ENCODE data around the gene PRSS57.
A peak's percentile ranks its signal among the peaks of the same experiment; 100 is the strongest.
"Not testable (repeated sequence)": the region's sequence is repeated elsewhere in the genome, so short reads cannot be mapped to it uniquely, and the experiment has no call there.

PRSS57 gene

DNA sequence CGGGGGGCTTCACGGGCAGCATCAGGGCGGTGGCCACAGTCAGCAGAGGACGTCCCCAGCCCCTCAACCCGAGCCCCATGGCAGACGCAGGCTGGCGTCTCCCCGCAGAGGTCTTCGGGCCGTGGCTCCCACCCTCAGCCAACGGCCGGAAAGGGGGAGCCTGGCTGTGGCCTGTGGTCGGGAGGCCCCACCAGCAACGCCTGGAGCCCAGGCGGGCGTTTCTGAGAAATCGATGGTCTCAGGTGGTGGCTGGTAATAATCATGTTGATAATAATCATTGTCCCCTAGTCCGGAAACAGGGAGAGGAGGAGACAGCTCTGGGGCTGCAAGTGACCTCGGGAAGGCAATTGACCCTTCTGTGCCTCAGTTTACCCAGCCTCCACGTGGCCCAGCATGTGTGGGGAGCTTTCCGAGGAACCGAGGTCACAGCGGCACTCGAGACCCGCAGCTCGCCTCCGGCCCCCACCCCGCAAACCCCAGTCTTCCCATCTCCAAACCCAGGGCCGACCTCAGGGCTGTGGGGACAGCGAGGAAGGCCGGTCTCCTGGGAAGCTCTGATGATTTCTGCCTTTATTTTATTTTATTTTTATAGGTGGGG is at the start of gene PRSS57:
PRSS57 (minus strand) TSS at position 101 of the 598 bp plus-strand sequence; CDS start at position 79, 22 bp downstream.
- DNase-seq (ENCODE audit: low read depth, low spot score) = no peak

- DNase-seq (ENCODE audit: low read depth, low spot score) = no peak
Observed at GRCh38 chr19:743168-743687, 48.0 kb upstream of the PRSS57 start.

GRCh38 chr19:742540-743075 is 47.4 kb upstream of the PRSS57 start:
- no peak for DNase-seq (ENCODE audit: low read depth, low spot score)

DNA sequence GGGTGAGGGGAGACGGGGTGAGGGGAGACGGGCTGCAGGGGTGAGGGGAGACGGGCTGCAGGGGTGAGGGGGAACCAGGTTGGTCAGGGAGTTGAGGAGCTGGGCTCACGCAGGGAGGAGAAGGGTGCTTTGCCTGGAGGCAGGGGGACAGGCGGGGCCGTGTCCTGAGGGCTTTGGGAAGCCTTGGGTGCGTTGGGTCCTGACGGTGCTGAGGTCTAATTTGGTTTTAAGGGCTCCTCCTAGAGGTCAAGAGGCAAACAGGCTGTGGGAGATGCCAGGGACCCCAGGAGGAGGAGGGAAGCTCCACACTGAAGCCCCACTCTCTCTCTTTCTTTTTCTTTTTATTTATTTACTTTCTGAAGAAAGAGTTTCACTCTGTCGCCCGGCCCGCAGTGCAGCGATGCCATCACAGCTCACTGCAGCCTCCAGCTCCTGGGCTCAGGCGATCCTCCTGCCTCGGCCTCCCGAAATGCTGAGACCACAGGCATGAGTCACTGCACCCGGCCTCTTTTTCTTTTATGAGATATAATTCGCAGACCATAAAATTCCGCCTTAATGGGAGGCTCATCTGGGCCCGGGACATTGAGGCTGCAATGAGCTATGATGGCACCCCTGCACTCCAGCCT is 46.4 kb upstream of the PRSS57 start:
- DNase-seq (ENCODE audit: low read depth, low spot score) = no peak

GRCh38 chr19:740816-741505 is 45.7 kb upstream of the PRSS57 start:
- DNase-seq (ENCODE audit: low read depth, low spot score) = not testable (repeated sequence)

DNA sequence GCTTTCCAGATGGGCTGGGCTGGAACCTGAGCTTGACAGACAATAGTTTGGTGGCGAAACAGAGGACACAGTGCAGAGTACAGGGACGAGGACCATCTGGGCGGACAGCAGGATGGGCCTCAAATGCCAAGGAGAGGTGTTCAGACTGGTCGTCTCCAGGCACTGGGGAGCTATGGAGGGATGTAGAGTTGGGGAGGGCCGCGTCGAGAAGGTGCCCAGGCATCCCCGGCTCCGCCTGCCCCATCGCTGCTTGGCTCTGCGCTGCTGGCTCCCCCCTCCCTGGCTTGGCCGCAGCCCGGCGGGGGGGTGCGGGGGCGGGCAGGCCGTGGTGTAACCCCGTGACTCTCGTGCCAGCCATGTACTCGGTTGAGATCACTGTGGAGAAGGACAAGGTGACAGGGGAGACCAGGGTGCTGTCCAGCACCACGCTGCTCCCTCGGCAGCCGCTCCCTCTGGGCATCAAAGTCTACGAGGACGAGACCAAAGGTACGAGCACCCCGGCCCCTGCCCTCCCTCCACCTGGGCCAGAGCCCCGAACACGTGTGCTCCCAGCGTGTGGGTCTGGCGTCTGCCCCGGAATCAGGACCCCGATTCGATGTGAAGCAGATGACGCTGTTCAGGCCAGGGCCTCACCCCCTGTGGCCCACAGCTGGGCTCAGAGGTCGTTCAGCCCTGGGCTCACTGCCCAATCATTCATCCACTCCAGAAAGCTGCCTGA is 44.9 kb upstream of the PRSS57 start:
- no peak for DNase-seq (ENCODE audit: low read depth, low spot score)

GRCh38 chr19:738509-739128 is 43.4 kb upstream of the PRSS57 start:
- DNase-seq (ENCODE audit: low read depth, low spot score) = no peak

DNA sequence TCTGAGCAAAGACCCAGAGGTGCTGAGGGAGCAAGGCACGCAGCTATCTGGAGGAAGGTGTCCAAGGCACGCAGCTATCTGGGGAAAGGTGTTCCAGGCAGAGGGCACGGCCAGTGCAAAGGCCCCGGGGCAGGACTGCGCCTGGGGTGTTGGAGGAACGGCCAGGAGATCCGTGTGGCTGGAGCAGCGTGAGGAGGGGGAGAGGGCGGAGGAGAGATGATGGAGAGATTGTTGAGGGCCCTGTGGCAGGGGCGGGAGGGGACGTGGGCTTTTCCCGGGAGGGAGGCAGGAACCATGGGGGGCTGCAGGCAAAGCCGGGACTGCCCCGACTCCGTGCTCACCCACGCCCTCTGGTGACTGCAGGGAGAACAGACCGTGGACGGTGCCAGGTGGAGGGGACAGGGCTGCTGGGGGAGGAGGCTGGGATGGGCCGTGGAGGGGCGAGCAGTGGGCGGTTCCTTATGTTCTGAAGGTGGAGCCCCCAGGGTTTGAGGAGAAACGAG is 42.4 kb upstream of the PRSS57 start:
- peak; percentile 63 for DNase-seq (ENCODE audit: low read depth, low spot score)

DNA sequence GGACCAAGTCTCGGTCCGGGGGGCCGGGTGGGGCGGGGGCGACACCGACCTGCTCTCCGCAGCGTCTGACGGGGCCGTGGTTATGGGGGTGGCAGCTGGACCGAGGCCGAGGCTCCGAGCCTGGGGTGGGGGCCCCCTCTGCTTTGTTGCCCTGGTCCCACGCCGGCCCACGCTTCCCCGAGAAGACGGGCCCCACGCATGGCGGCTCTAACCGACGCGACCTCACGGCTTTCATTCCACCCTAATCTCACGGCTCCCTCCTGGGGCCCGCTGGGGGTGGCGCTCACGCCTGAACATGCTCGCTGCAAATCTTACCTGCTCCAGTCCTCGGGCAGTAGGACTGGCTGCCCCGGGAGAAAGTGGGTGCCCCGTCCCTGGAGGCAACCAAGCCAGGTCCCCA is 40.9 kb upstream of the PRSS57 start:
- DNase-seq (ENCODE audit: low read depth, low spot score) = no peak

DNA sequence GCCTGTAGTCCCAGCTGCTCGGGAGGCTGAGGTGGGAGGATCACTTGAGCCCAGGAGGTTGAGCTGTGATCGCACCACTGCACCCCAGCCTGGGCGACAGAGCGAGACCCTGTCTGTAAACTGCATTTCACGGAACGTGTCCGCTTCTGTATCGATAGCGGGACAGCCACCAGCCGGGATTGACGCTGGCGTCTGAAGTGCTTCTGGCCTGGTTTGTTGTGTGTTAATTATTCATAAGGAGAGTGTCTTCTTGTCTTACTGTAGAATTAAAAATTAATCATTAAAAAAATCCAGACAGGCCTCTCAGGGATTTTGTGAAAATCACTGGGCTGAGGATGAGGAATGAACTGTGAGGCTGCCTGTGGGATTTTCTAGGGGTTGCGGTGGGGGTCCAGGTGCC is 39.5 kb upstream of the PRSS57 start:
- DNase-seq (ENCODE audit: low read depth, low spot score) = no peak

DNA sequence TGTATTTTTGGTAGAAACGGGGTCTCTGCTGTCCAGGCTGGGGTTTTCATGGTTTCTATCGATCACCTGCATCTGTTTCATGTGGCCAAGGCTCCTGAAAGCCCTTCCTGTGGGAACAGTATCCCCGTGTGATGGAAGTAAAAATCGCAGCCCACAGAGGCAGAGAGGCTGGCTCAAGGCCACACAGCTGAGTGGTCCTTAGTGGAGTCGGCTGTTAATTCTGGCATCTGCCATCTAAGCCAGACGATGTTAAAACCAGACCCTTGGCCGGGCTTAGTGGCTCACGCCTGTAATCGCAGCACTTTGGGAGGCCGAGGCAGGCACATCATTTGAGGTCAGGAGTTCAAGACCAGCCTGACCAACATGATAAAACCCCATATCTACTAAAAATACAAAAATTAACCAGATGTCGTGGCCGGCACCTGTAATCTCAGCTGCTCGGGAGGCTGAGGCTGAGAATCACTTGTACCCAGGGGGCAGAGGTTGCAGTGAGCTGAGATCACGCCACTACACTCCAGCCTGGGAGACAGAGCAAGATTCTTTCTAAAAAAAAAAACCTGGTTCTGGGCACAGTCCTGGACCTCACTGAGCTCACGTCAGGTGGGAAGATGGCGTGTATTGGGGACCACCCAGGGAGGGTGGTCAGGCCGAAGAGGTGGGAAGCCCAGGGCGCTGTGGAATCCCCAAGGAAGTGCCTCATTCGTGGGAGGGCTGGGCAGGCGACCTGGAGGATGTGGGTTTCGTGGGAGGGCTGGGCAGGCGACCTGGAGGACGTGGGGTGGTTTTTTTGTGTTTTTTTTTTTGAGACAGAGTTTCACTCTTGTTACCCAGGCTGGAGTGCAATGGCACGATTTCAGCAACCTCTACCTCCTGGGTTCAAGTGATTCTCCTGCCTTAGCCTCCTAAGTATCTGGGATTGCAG is 37.2 kb upstream of the PRSS57 start:
- no peak for DNase-seq (ENCODE audit: low read depth, low spot score)

- DNase-seq (ENCODE audit: low read depth, low spot score) = no peak
Observed at GRCh38 chr19:731000-731399, 35.7 kb upstream of the PRSS57 start.

DNA sequence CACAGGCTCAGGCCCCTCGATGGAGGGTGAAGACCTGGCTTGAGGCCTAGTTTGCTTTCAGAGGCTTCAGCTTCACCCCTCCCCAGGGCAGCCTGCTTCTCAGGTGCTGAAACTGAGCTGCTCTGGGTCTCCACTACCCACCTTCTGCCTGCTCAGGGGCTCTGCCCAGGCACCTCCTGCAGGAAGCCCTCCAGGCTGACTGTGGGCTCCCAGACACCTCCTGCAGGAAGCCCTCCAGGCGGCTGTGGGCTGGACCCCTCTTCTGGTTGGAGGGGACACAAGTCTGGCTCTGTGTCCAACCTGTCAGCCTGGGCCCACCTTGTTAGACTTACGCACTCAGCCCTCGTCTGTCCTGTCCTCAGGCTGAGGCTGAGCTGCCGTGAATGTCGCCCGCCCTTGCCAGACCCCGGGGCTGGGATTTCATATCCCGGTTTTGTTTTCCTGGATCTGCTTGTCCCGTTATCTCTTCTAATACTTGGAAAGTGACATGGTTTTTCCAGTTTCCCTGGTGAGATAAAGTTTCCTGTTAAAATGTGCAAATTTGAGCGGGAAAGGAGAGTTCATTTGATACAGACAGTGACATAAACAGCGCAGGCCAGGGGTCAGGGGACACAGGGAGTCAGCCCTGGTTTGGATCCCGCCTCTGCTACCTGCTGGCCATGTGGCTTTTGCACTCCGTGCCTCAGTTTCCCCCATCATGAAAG is 34.9 kb upstream of the PRSS57 start:
- no peak for DNase-seq (ENCODE audit: low read depth, low spot score)

- not testable (repeated sequence) for DNase-seq (ENCODE audit: low read depth, low spot score)
Observed at GRCh38 chr19:729564-729963, 34.3 kb upstream of the PRSS57 start.

- no peak for DNase-seq (ENCODE audit: low read depth, low spot score)
Observed at GRCh38 chr19:728011-728410, 32.8 kb upstream of the PRSS57 start.

- DNase-seq (ENCODE audit: low read depth, low spot score) = no peak
Observed at GRCh38 chr19:726993-727956, 32.0 kb upstream of the PRSS57 start.

DNA sequence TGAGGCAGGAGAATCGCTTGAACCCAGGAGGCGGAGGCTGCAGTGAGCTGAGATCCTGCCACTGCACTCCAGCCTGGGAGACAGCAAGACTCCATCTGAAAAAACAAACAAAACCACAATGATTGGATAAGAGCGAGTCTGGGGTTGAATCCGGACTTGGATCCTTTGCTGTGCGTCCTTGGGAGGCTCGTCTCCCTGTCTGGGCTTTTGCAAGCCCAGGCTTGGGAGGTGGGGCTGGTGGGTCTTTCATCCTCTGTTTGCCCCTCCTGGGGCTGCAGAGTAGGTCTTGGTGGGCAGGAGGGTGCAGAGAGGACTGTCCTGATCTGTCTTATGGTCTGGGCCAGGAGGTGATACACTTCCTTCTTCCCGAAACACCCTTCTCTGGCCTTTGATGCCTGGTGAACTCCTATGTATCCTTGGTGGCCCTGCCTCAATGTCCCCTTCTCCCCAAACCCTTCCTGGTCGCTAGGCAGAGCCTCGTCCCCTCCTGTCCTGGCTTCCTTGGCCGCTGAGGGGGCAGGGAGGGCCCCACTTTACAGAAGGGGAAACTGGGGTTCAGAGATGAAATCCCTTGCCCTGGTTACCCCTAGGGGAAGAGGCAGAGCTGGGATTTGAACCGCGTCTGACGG is 30.3 kb upstream of the PRSS57 start:
- DNase-seq (ENCODE audit: low read depth, low spot score) = no peak

DNA sequence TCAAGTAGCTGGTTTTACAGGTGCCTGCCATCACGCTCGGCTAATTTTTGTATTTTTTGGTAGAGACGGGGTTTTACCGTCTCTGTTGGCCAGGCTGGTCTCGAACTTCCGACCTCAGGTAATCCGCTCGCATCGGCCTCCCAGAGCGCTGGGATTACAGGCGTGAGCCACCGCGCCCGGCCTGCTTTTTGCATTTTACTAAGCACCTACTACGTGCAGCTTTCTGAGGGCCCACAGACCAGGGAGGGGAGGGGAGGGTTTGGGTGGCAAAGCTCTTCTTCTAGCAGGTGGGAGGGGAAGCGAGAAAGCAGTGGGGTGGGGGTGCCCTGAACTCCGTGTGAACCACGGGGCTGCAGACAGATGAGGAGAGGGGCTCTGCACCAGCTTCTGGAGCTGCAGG is 28.5 kb upstream of the PRSS57 start:
- no peak for DNase-seq (ENCODE audit: low read depth, low spot score)

All from astrocyte of the hippocampus (primary cell).